Loucy (cell line): ENCODE data around the gene KCNH1.

ENCODE experiments used
- H2AFZ ChIP-seq: fragments of 200-600 bp; sonication (generic); 2 replicates; pipeline ENCODE4 v1.6.0; 2016; ENCODE audit warnings: antibody characterized with exemption, mild to moderate bottlenecking, low read length, moderate library complexity
- H3F3A ChIP-seq: fragments of 200-600 bp; 2 replicates; pipeline ENCODE4 v1.6.0; 2016; ENCODE audit warnings: antibody characterized with exemption, low read depth, mild to moderate bottlenecking
- H3K27me3 ChIP-seq: fragments of 200-600 bp; sonication (generic); 2 replicates; pipeline ENCODE4 v1.6.1; 2014; ENCODE audit warnings: low read length, mild to moderate bottlenecking; ENCODE audit not compliant: insufficient read depth, poor library complexity, severe bottlenecking
- H3K36me3 ChIP-seq: fragments of 200-600 bp; sonication (generic); 2 replicates; pipeline ENCODE4 v1.6.1; 2016; ENCODE audit warnings: low read length; ENCODE audit not compliant: insufficient read depth
- H3K4me1 ChIP-seq: fragments of 200-600 bp; sonication (generic); 2 replicates; pipeline ENCODE4 v1.5.1; 2014; ENCODE audit warnings: low read length, mild to moderate bottlenecking; ENCODE audit not compliant: insufficient read depth, poor library complexity, severe bottlenecking
- H3K4me2 ChIP-seq: fragments of 200-600 bp; sonication (generic); 2 replicates; pipeline ENCODE4 v1.6.0; 2014; ENCODE audit warnings: antibody characterized with exemption, low read length, low read depth, mild to moderate bottlenecking; ENCODE audit not compliant: poor library complexity, severe bottlenecking
- H3K4me3 ChIP-seq: fragments of 200-600 bp; sonication (generic); 2 replicates; pipeline ENCODE4 v1.5.1; 2014; ENCODE audit warnings: low read length, mild to moderate bottlenecking, mixed read lengths; ENCODE audit not compliant: poor library complexity, severe bottlenecking
- H3K79me2 ChIP-seq: fragments of 200-600 bp; sonication (generic); 2 replicates; pipeline ENCODE4 v1.6.1; 2014; ENCODE audit warnings: low read length; ENCODE audit not compliant: insufficient read depth
- H3K9ac ChIP-seq: fragments of 200-600 bp; sonication (generic); 2 replicates; pipeline ENCODE4 v1.6.0; 2014; ENCODE audit warnings: mild to moderate bottlenecking, low read depth, low read length, moderate library complexity; ENCODE audit not compliant: poor library complexity, severe bottlenecking
- H3K9me2 ChIP-seq: fragments of 200-600 bp; sonication (generic); replicated peaks from 2 replicates; pipeline ENCODE4 v1.6.1; 2016; ENCODE audit warnings: low read depth, low read length, mixed read lengths
- H3K9me3 ChIP-seq: fragments of 200-600 bp; sonication (generic); 2 replicates; pipeline ENCODE4 v1.6.1; 2014; ENCODE audit warnings: mild to moderate bottlenecking, antibody characterized with exemption, low read length, low read depth; ENCODE audit not compliant: insufficient read depth
- H4K20me1 ChIP-seq: fragments of 200-600 bp; sonication (generic); 2 replicates; pipeline ENCODE4 v1.6.0; 2014; ENCODE audit warnings: antibody characterized with exemption, low read length, mild to moderate bottlenecking; ENCODE audit not compliant: insufficient read depth, poor library complexity, severe bottlenecking
- EZH2phosphoT487 ChIP-seq: fragments of 200-600 bp; IDR thresholded peaks from 2 replicates; pipeline ENCODE4 v1.6.1; 2018; ENCODE audit warnings: antibody characterized with exemption, mild to moderate bottlenecking, moderate library complexity, borderline replicate concordance
- TF ChIP-seq, protein P1 (sequence below): fragments of 200-600 bp; sonication (generic); conservative IDR thresholded peaks from 2 replicates; pipeline ENCODE4 v1.5.1; 2014; ENCODE audit warnings: mild to moderate bottlenecking, antibody characterized with exemption, low read length

KCNH1 gene

DNA sequence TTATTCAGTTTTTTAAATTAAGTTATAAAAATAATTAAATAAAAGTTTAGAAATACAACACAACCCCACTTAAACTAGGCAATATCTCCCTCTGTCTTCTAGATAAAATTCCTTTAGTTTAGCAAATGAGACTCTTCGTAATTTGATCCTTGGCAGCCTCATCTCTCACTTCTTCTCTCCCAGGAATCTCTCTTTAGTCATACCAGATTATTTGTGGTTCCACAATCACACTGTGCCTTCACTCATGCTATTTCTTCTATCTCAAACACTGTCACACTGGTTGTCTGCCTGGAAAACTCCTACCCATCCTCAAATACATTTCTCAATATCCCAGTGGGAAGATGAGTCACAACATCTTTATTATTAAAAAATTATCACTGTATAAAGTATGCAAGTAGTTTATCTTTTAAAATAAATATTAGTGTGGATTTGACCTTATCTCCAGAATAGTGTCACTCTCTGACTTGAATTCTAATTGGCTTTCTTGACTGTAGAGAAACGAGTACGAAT, 195.5 kb downstream of the KCNH1 start:
- H3K9me2 ChIP-seq, result no peaks in the 10 kb centered on the region
- no peaks in the 10 kb centered on the region for H3K27me3 ChIP-seq
- TF ChIP-seq EZH2phosphoT487, result no peak
- TF ChIP-seq, protein P1, sequence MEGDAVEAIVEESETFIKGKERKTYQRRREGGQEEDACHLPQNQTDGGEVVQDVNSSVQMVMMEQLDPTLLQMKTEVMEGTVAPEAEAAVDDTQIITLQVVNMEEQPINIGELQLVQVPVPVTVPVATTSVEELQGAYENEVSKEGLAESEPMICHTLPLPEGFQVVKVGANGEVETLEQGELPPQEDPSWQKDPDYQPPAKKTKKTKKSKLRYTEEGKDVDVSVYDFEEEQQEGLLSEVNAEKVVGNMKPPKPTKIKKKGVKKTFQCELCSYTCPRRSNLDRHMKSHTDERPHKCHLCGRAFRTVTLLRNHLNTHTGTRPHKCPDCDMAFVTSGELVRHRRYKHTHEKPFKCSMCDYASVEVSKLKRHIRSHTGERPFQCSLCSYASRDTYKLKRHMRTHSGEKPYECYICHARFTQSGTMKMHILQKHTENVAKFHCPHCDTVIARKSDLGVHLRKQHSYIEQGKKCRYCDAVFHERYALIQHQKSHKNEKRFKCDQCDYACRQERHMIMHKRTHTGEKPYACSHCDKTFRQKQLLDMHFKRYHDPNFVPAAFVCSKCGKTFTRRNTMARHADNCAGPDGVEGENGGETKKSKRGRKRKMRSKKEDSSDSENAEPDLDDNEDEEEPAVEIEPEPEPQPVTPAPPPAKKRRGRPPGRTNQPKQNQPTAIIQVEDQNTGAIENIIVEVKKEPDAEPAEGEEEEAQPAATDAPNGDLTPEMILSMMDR, result no peak
- no peak overlapping the region for H2AFZ ChIP-seq
- no peaks in the 10 kb centered on the region for H3K79me2 ChIP-seq
- no peaks in the 10 kb centered on the region for H3K36me3 ChIP-seq
- no peaks in the 10 kb centered on the region for H4K20me1 ChIP-seq
- H3K4me3 ChIP-seq, result no peak overlapping the region
- H3K9ac ChIP-seq, result no peak overlapping the region
- H3K4me1 ChIP-seq, result peaks cover 38% of the 10 kb centered on the region
- no peaks in the 10 kb centered on the region for H3K9me3 ChIP-seq
- H3F3A ChIP-seq, result peaks cover 4% of the 10 kb centered on the region; the same call in 1 of the 2 replicates
- no peak overlapping the region for H3K4me2 ChIP-seq

GRCh38 chr1:210937846-210938245, 196.1 kb downstream of the KCNH1 start:
- H2AFZ ChIP-seq, result no peak overlapping the region
- no peaks in the 10 kb centered on the region for H4K20me1 ChIP-seq
- H3K4me3 ChIP-seq, result no peak overlapping the region

GRCh38 chr1:210935905-210936304, 198.0 kb downstream of the KCNH1 start:
- no peak overlapping the region for H3K9ac ChIP-seq
- H3F3A ChIP-seq, result peaks cover 4% of the 10 kb centered on the region; the same call in 1 of the 2 replicates
- no peaks in the 10 kb centered on the region for H3K27me3 ChIP-seq
- TF ChIP-seq EZH2phosphoT487, result no peak
- TF ChIP-seq, protein P1, result no peak
- no peaks in the 10 kb centered on the region for H3K9me3 ChIP-seq
- no peak overlapping the region for H3K4me3 ChIP-seq
- H3K79me2 ChIP-seq, result no peaks in the 10 kb centered on the region
- no peaks in the 10 kb centered on the region for H4K20me1 ChIP-seq
- no peak overlapping the region for H2AFZ ChIP-seq
- no peaks in the 10 kb centered on the region for H3K9me2 ChIP-seq
- no peak overlapping the region for H3K4me2 ChIP-seq
- H3K36me3 ChIP-seq, result no peaks in the 10 kb centered on the region
- peaks cover 20% of the 10 kb centered on the region for H3K4me1 ChIP-seq

More at GRCh38 chr1:210937846-210938245, 196.1 kb downstream of the KCNH1 start:
- peaks cover 4% of the 10 kb centered on the region; the same call in 1 of the 2 replicates for H3F3A ChIP-seq
- no peaks in the 10 kb centered on the region for H3K9me3 ChIP-seq
- no peaks in the 10 kb centered on the region for H3K36me3 ChIP-seq
- H3K9ac ChIP-seq, result no peak overlapping the region
- no peaks in the 10 kb centered on the region for H3K79me2 ChIP-seq
- no peak overlapping the region for H3K4me2 ChIP-seq
- H3K9me2 ChIP-seq, result no peaks in the 10 kb centered on the region
- no peaks in the 10 kb centered on the region for H3K27me3 ChIP-seq
- peaks cover 38% of the 10 kb centered on the region for H3K4me1 ChIP-seq
- no peak for TF ChIP-seq EZH2phosphoT487
- TF ChIP-seq, protein P1, result no peak
